ENCODE data around the gene NECAB2. TPM values are rescaled to one million over a fixed set of nuclear protein-coding genes. Genes with fewer than 3 reads are reported as not detected.

Gene NECAB2
- total RNA-seq, 2 donors from 2014 or later, result 0.58 TPM; not detected in 1

- H3K27me3 Mint-ChIP-seq (ENCODE audit: low read depth), result no peaks in the 10 kb centered on the region
- no peak overlapping the region for H3K27ac Mint-ChIP-seq
- DNase-seq (no peak), ATAC-seq (replicated peaks in 1 of 2) (no peak)
- no peaks in the 10 kb centered on the region for H3K9me3 Mint-ChIP-seq
- no peaks in the 10 kb centered on the region for H3K36me3 Mint-ChIP-seq (ENCODE audit: insufficient read depth in 2 of 2)
- H3K4me1 Mint-ChIP-seq (ENCODE audit: low read depth), result no peaks in the 10 kb centered on the region
- no peak overlapping the region for H3K4me3 Mint-ChIP-seq
Measured at GRCh38 chr16:83932304-83932703, 35.7 kb upstream of the NECAB2 start.

- ATAC-seq (replicated peaks in 1 of 2), result no peak
- H3K4me3 Mint-ChIP-seq, result no peak overlapping the region
- DNase-seq, result no peak
- no peaks in the 10 kb centered on the region for H3K9me3 Mint-ChIP-seq
- H3K27me3 Mint-ChIP-seq (ENCODE audit: low read depth), result no peaks in the 10 kb centered on the region
- H3K27ac Mint-ChIP-seq, result no peak overlapping the region
- H3K36me3 Mint-ChIP-seq (ENCODE audit: insufficient read depth in 2 of 2), result no peaks in the 10 kb centered on the region
- no peaks in the 10 kb centered on the region for H3K4me1 Mint-ChIP-seq (ENCODE audit: low read depth)
Measured at GRCh38 chr16:83932955-83933673, 34.9 kb upstream of the NECAB2 start.

- Mint-ChIP-seq H3K4me1 (ENCODE audit: low read depth) (no peaks in the 10 kb centered on the region), H3K27me3 (ENCODE audit: low read depth) (no peaks in the 10 kb centered on the region), H3K36me3 (ENCODE audit: insufficient read depth in 2 of 2) (no peaks in the 10 kb centered on the region), H3K9me3 (no peaks in the 10 kb centered on the region), H3K4me3 (no peak overlapping the region), H3K27ac (no peak overlapping the region)
- ATAC-seq (replicated peaks in 1 of 2) (no peak), DNase-seq (no peak)
Measured at GRCh38 chr16:83933885-83934683, 34.0 kb upstream of the NECAB2 start.

GRCh38 chr16:83934684-83934977, 33.4 kb upstream of the NECAB2 start:
- no peak for DNase-seq
- no peak for ATAC-seq (replicated peaks in 1 of 2)
- H3K4me3 Mint-ChIP-seq, result no peak overlapping the region
- H3K9me3 Mint-ChIP-seq, result no peaks in the 10 kb centered on the region
- no peaks in the 10 kb centered on the region for H3K27me3 Mint-ChIP-seq (ENCODE audit: low read depth)
- H3K4me1 Mint-ChIP-seq (ENCODE audit: low read depth), result peaks cover 5% of the 10 kb centered on the region
- H3K36me3 Mint-ChIP-seq (ENCODE audit: insufficient read depth in 2 of 2), result no peaks in the 10 kb centered on the region
- no peak overlapping the region for H3K27ac Mint-ChIP-seq

GRCh38 chr16:83935005-83935857, 32.8 kb upstream of the NECAB2 start:
- ATAC-seq (replicated peaks in 1 of 2) (no peak), DNase-seq (no peak)
- no peak overlapping the region for H3K27ac Mint-ChIP-seq
- peaks cover 6% of the 10 kb centered on the region for H3K4me1 Mint-ChIP-seq (ENCODE audit: low read depth)
- H3K9me3 Mint-ChIP-seq, result no peaks in the 10 kb centered on the region
- no peak overlapping the region for H3K4me3 Mint-ChIP-seq
- no peaks in the 10 kb centered on the region for H3K36me3 Mint-ChIP-seq (ENCODE audit: insufficient read depth in 2 of 2)
- no peaks in the 10 kb centered on the region for H3K27me3 Mint-ChIP-seq (ENCODE audit: low read depth)

- H3K4me3 Mint-ChIP-seq, result no peak overlapping the region
- H3K27ac Mint-ChIP-seq, result no peak overlapping the region
- H3K27me3 Mint-ChIP-seq (ENCODE audit: low read depth), result no peaks in the 10 kb centered on the region
- DNase-seq, result no peak
- no peaks in the 10 kb centered on the region for H3K36me3 Mint-ChIP-seq (ENCODE audit: insufficient read depth in 2 of 2)
- no peaks in the 10 kb centered on the region for H3K9me3 Mint-ChIP-seq
- no peak for ATAC-seq (replicated peaks in 1 of 2)
- H3K4me1 Mint-ChIP-seq (ENCODE audit: low read depth), result peaks cover 6% of the 10 kb centered on the region
Measured at GRCh38 chr16:83935858-83936255, 32.2 kb upstream of the NECAB2 start.

- Mint-ChIP-seq H3K27me3 (ENCODE audit: low read depth) (no peaks in the 10 kb centered on the region), H3K4me3 (no peak overlapping the region), H3K27ac (no peak overlapping the region), H3K4me1 (ENCODE audit: low read depth) (peaks cover 6% of the 10 kb centered on the region), H3K9me3 (no peaks in the 10 kb centered on the region), H3K36me3 (ENCODE audit: insufficient read depth in 2 of 2) (no peaks in the 10 kb centered on the region)
- DNase-seq, result no peak
- no peak for ATAC-seq (replicated peaks in 1 of 2)
Measured at GRCh38 chr16:83936581-83937165, 31.4 kb upstream of the NECAB2 start.

GRCh38 chr16:83937267-83937666, 30.8 kb upstream of the NECAB2 start:
- H3K27ac Mint-ChIP-seq, result no peak overlapping the region
- ATAC-seq (replicated peaks in 1 of 2) (no peak), DNase-seq (no peak)
- H3K4me3 Mint-ChIP-seq, result no peak overlapping the region
- peaks cover 6% of the 10 kb centered on the region for H3K4me1 Mint-ChIP-seq (ENCODE audit: low read depth)
- no peaks in the 10 kb centered on the region for H3K9me3 Mint-ChIP-seq
- H3K36me3 Mint-ChIP-seq (ENCODE audit: insufficient read depth in 2 of 2), result no peaks in the 10 kb centered on the region
- H3K27me3 Mint-ChIP-seq (ENCODE audit: low read depth), result no peaks in the 10 kb centered on the region

GRCh38 chr16:83937922-83938885, 29.8 kb upstream of the NECAB2 start:
- no peak for ATAC-seq (replicated peaks in 1 of 2)
- Mint-ChIP-seq H3K9me3 (no peaks in the 10 kb centered on the region), H3K27me3 (ENCODE audit: low read depth) (no peaks in the 10 kb centered on the region), H3K4me1 (ENCODE audit: low read depth) (peaks cover 6% of the 10 kb centered on the region), H3K4me3 (no peak overlapping the region), H3K27ac (no peak overlapping the region), H3K36me3 (ENCODE audit: insufficient read depth in 2 of 2) (no peaks in the 10 kb centered on the region)
- no peak for DNase-seq

GRCh38 chr16:83939266-83939855, 28.7 kb upstream of the NECAB2 start:
- Mint-ChIP-seq H3K4me1 (ENCODE audit: low read depth) (peaks cover 6% of the 10 kb centered on the region), H3K9me3 (no peaks in the 10 kb centered on the region), H3K27me3 (ENCODE audit: low read depth) (no peaks in the 10 kb centered on the region), H3K36me3 (ENCODE audit: insufficient read depth in 2 of 2) (no peaks in the 10 kb centered on the region), H3K4me3 (no peak overlapping the region), H3K27ac (no peak overlapping the region)
- no peak for ATAC-seq (replicated peaks in 1 of 2)
- no peak for DNase-seq

- ATAC-seq (replicated peaks in 1 of 2) (no peak), DNase-seq (no peak)
- H3K36me3 Mint-ChIP-seq (ENCODE audit: insufficient read depth in 2 of 2), result no peaks in the 10 kb centered on the region
- H3K4me3 Mint-ChIP-seq, result no peak overlapping the region
- peaks cover 6% of the 10 kb centered on the region for H3K4me1 Mint-ChIP-seq (ENCODE audit: low read depth)
- H3K9me3 Mint-ChIP-seq, result no peaks in the 10 kb centered on the region
- no peak overlapping the region for H3K27ac Mint-ChIP-seq
- no peaks in the 10 kb centered on the region for H3K27me3 Mint-ChIP-seq (ENCODE audit: low read depth)
Measured at GRCh38 chr16:83940119-83940518, 27.9 kb upstream of the NECAB2 start.
